Right atrium auricular region (tissue), 2 donors: ENCODE measurements around the gene KCNMA1. TPM values are rescaled to one million over a fixed set of nuclear protein-coding genes. Genes with fewer than 3 reads are reported as not detected.

Source experiments
- DNase-seq: peaks from one replicate; pipeline ENCODE4 v3.0.0-alpha.2; 2019; ENCODE audit warnings: low spot score
- H3K27ac ChIP-seq, 2 donors: fragments of 200-600 bp; sonication (generic); 1 replicate in 1 of 2; 2 replicates in 1 of 2; pipeline ENCODE4 v1.5.1; 2016 to 2019
- H3K27me3 ChIP-seq, 2 donors: fragments of 200-600 bp; sonication (generic); one replicate each; pipeline versions ENCODE4 v1.5.1 to v1.6.0; 2017 to 2019
- H3K36me3 ChIP-seq: fragments of 200-600 bp; sonication (generic); one replicate; pipeline ENCODE4 v1.5.1; 2016
- H3K4me1 ChIP-seq, 2 donors: fragments of 200-600 bp; sonication (generic); one replicate each; pipeline versions ENCODE4 v1.5.1 to v1.6.0; 2017 to 2019
- H3K4me3 ChIP-seq, 2 donors: fragments of 200-600 bp; sonication (generic); 1 replicate in 1 of 2; 2 replicates in 1 of 2; pipeline ENCODE4 v1.5.1; 2017 to 2019; ENCODE audit warnings: mild to moderate bottlenecking in 1 of 2, moderate library complexity in 1 of 2
- H3K9me3 ChIP-seq, 2 donors: fragments of 200-600 bp; sonication (generic); one replicate each; pipeline ENCODE4 v1.5.1; 2019
- CTCF ChIP-seq, 2 donors: fragments of 200-600 bp; sonication (generic); IDR thresholded peaks; one replicate each; pipeline ENCODE4 v1.5.1; 2019; ENCODE audit warnings: antibody characterized with exemption in 2 of 2
- total RNA-seq, 2 donors: library from RNA; depleted of rRNA; stranded (reverse); fragments of >200 nt; gene quantifications; one replicate each; pipeline ENCODE4 v1.1.0, GENCODE V29; 2016

Gene KCNMA1
- total RNA-seq, 2 donors from 2014 or later = 2.3 to 3.5 TPM

- Histone ChIP-seq H3K4me1 (no peaks in the 10 kb centered on the region), H3K36me3 (no peaks in the 10 kb centered on the region), H3K4me3 (no peak overlapping the region), H3K27me3 (no peaks in the 10 kb centered on the region), H3K9me3 (peaks cover 0 to 9% of the 10 kb centered on the region in 2 donors), H3K27ac (no peak overlapping the region)
- no peak for DNase-seq
- no peak for TF ChIP-seq CTCF (IDR thresholded peaks at IDR 0.05)
Observed at GRCh38 chr10:77542710-77543259, 94.8 kb downstream of the KCNMA1 start.

DNA sequence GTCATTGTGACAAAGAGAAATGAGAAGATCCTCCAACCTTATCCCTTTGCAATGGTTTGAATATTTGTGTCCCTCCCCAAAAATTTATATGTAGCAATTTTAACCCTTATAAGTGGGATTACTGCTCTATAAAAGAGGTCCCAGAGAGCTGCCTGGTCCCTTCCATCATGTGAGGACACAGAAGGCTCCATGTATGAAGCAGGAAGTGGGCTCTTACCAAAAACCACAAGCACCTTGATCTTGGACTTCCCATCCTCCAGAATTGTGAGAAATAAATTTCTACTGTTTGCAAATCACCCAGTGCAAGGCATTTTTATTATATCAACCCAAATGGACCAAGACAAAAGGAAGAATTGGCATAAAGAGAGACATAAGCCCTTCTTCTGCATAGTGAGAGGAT is 95.7 kb downstream of the KCNMA1 start:
- DNase-seq = no peak
- TF ChIP-seq CTCF (IDR thresholded peaks at IDR 0.05) = no peak
- no peak overlapping the region for H3K27ac ChIP-seq

DNA sequence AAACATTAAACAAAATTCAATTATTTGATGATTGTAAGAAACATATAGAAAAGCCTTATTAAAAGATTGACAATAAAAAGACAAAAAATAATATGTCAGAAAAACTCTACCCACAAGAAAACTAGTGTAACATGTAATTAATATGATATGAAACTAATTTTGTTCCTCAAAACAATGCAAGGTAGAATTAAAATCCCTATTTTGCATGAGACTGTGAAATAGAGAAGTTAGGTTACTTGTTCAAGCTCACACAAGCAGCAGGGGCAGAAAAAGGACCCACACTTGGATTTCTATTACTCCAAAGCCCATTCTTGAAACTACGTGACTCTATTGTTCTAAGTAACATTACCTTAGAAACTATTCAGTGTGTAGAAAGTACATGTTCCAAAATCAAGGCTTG is 96.4 kb downstream of the KCNMA1 start:
- H3K9me3 ChIP-seq = peaks cover 0 to 9% of the 10 kb centered on the region in 2 donors
- no peaks in the 10 kb centered on the region for H3K36me3 ChIP-seq
- no peaks in the 10 kb centered on the region for H3K27me3 ChIP-seq
- H3K4me3 ChIP-seq = no peak overlapping the region
- DNase-seq = no peak
- H3K27ac ChIP-seq = no peak overlapping the region
- no peak for TF ChIP-seq CTCF (IDR thresholded peaks at IDR 0.05)
- H3K4me1 ChIP-seq = no peaks in the 10 kb centered on the region

More for the DNA sequence above, 95.7 kb downstream of the KCNMA1 start:
- no peaks in the 10 kb centered on the region for H3K27me3 ChIP-seq
- no peak overlapping the region for H3K4me3 ChIP-seq
- no peaks in the 10 kb centered on the region for H3K36me3 ChIP-seq
- peaks cover 0 to 9% of the 10 kb centered on the region in 2 donors for H3K9me3 ChIP-seq
- no peaks in the 10 kb centered on the region for H3K4me1 ChIP-seq

GRCh38 chr10:77539147-77539935 is 98.3 kb downstream of the KCNMA1 start:
- Histone ChIP-seq H3K27ac (no peak overlapping the region), H3K4me1 (no peaks in the 10 kb centered on the region)
- no peak for TF ChIP-seq CTCF (IDR thresholded peaks at IDR 0.05)

GRCh38 chr10:77537720-77538373 is 99.8 kb downstream of the KCNMA1 start:
- Histone ChIP-seq H3K27ac (no peak overlapping the region), H3K4me1 (no peaks in the 10 kb centered on the region), H3K27me3 (no peaks in the 10 kb centered on the region), H3K36me3 (no peaks in the 10 kb centered on the region), H3K9me3 (peaks cover 0 to 9% of the 10 kb centered on the region in 2 donors), H3K4me3 (no peak overlapping the region)
- TF ChIP-seq CTCF (IDR thresholded peaks at IDR 0.05) = no peak
- DNase-seq = no peak

More at GRCh38 chr10:77539147-77539935, 98.3 kb downstream of the KCNMA1 start:
- H3K27me3 ChIP-seq = no peaks in the 10 kb centered on the region
- no peaks in the 10 kb centered on the region for H3K36me3 ChIP-seq
- peaks cover 0 to 9% of the 10 kb centered on the region in 2 donors for H3K9me3 ChIP-seq
- DNase-seq = no peak
- no peak overlapping the region for H3K4me3 ChIP-seq
